Right lobe of liver (tissue), 4 donors: ENCODE measurements around the gene LSMEM2.

Experiments used
- POLR2A ChIP-seq: fragments of 450-650 bp; IDR thresholded peaks from one replicate; pipeline ENCODE4 v1.6.1; 2017; ENCODE audit warnings: antibody characterized with exemption, mild to moderate bottlenecking
- TF ChIP-seq, protein P1 (sequence below), 4 donors: fragments of 200-600 bp in 3 of 4; fragments of 450-650 bp in 1 of 4; IDR thresholded peaks; one replicate each; pipeline versions ENCODE4 v1.5.1 to v1.8.0; 2016 to 2022; ENCODE audit warnings: antibody characterized with exemption in 4 of 4, mild to moderate bottlenecking in 2 of 4
- donor health status: DM: no; HTN: no; CAD: no.
- donor health status: DM: no; HTN: no; CAD: no.
- donor health status: DM: no; HTN: yes; CAD: no.

DNA sequence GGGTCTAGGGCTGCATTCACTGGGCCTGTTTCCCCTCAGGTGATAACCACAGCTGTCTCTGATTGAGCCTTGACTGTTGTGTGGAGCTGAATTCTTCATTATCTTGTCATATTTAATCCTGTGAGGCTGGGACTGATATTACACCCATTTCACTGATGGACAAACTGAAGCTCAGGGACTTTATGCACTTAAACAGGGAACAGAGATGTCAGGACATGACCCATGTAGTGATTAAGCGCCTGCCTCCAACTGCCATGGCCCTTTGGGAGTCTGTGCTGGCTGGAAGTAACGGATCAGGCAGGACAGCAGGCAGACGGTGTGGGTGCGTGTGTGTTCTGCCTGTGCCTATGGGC, 35.4 kb upstream of the LSMEM2 start:
- TF ChIP-seq, protein P1, sequence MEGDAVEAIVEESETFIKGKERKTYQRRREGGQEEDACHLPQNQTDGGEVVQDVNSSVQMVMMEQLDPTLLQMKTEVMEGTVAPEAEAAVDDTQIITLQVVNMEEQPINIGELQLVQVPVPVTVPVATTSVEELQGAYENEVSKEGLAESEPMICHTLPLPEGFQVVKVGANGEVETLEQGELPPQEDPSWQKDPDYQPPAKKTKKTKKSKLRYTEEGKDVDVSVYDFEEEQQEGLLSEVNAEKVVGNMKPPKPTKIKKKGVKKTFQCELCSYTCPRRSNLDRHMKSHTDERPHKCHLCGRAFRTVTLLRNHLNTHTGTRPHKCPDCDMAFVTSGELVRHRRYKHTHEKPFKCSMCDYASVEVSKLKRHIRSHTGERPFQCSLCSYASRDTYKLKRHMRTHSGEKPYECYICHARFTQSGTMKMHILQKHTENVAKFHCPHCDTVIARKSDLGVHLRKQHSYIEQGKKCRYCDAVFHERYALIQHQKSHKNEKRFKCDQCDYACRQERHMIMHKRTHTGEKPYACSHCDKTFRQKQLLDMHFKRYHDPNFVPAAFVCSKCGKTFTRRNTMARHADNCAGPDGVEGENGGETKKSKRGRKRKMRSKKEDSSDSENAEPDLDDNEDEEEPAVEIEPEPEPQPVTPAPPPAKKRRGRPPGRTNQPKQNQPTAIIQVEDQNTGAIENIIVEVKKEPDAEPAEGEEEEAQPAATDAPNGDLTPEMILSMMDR (IDR thresholded peaks at IDR 0.05): no peak
- TF ChIP-seq POLR2A: no peak
